Heart left ventricle (tissue), 13 donors: ENCODE measurements around the gene DCAF8.

Source experiments
- CTCF ChIP-seq, 12 donors: fragments of 200-600 bp; sonication (generic) in 4 of 12; IDR thresholded peaks; one replicate each; pipeline versions ENCODE4 v1.5.0 to v1.8.0; 2018 to 2022; ENCODE audit warnings: antibody characterized with exemption in 12 of 12, mild to moderate bottlenecking in 5 of 12
- POLR2A ChIP-seq, 2 donors: fragments of 450-650 bp; IDR thresholded peaks; one replicate each; pipeline ENCODE4 v1.6.1; 2017; ENCODE audit warnings: antibody characterized with exemption in 2 of 2, mild to moderate bottlenecking in 2 of 2, moderate library complexity in 2 of 2
- donor health status: ischemic (EF 13 %, LVEDD 7.1; RV severe dilation, severe dysfunction).
- donor health status: DM: no; HTN: yes; CAD: no.
- donor health status: DM: no; HTN: no; CAD: no.
- donor health status: ischemic (EF 25% LVEDD 6.9; RV normal size, moderate dysfunction).
- donor health status: ischemic (EF 25% LVEDD 5.7; RV mildly dilated, moderate dysfunction).
- donor health status: ischemic (EF 35%, LVEDD 5.7; RV mildly dilated, moderate dysfunction).
- donor health status: nonischemic (EF 11% LVEDD 7.7; RV severe dilation, severe dysfunction).
- donor health status: DM: yes; HTN: yes; CAD: no.
- donor health status: PGD.
- donor health status: ischemic (EF 29% LVEDD 5.4; RV normal size, mild dysfunction).
- donor health status: nonischemic (EF 23%, LVEDD 6.1; RV moderate dilation, normal function).

GRCh38 chr1:160167580-160167979 lies 94.8 kb downstream of the DCAF8 start:
- no peak for TF ChIP-seq CTCF (IDR thresholded peaks at IDR 0.05)
- no peak for TF ChIP-seq POLR2A (IDR thresholded peaks at IDR 0.05)
